Smooth muscle cell (in vitro differentiated cells): ENCODE measurements around the gene ERC1. TPM values are rescaled to one million over a fixed set of nuclear protein-coding genes. Genes with fewer than 3 reads are reported as not detected.

Experiments used
- DNase-seq: peaks from one replicate; lab custom pipeline; 2025; ENCODE audit not compliant: unreplicated experiment; lab: John Stamatoyannopoulos, UW
- H2AFZ ChIP-seq: fragments of 200-600 bp; sonication (generic); 2 replicates; pipeline ENCODE4 v1.6.0; 2016; ENCODE audit warnings: antibody characterized with exemption, low read depth, mild to moderate bottlenecking
- H3F3A ChIP-seq: fragments of 200-600 bp; sonication (generic); 2 replicates; pipeline ENCODE4 v1.6.0; 2017; ENCODE audit warnings: antibody characterized with exemption, low read depth
- H3K27ac ChIP-seq: fragments of 200-600 bp; sonication (generic); 2 replicates; pipeline ENCODE4 v1.5.1; 2016; ENCODE audit warnings: low read depth, mild to moderate bottlenecking
- H3K27me3 ChIP-seq: fragments of 200-600 bp; sonication (generic); 2 replicates; pipeline ENCODE4 v1.6.1; 2016; ENCODE audit warnings: low read depth, mild to moderate bottlenecking
- H3K36me3 ChIP-seq: fragments of 200-600 bp; sonication (generic); 2 replicates; pipeline ENCODE4 v1.5.1; 2016; ENCODE audit warnings: low read depth
- H3K4me1 ChIP-seq: fragments of 200-600 bp; sonication (generic); 2 replicates; pipeline ENCODE4 v1.5.1; 2016; ENCODE audit warnings: low read depth
- H3K4me2 ChIP-seq: fragments of 200-600 bp; sonication (generic); 2 replicates; pipeline ENCODE4 v1.6.0; 2016; ENCODE audit warnings: mild to moderate bottlenecking
- H3K4me3 ChIP-seq: fragments of 200-600 bp; sonication (generic); 2 replicates; pipeline ENCODE4 v1.5.1; 2016; ENCODE audit warnings: mild to moderate bottlenecking
- H3K79me2 ChIP-seq: fragments of 200-600 bp; sonication (generic); 2 replicates; pipeline ENCODE4 v1.6.0; 2016; ENCODE audit warnings: low read depth, mild to moderate bottlenecking
- H3K9ac ChIP-seq: fragments of 200-600 bp; sonication (generic); 2 replicates; pipeline ENCODE4 v1.6.0; 2016; ENCODE audit warnings: low read depth
- H3K9me3 ChIP-seq: fragments of 200-600 bp; sonication (generic); replicated peaks from 2 replicates; pipeline ENCODE4 v1.5.1; 2016; ENCODE audit warnings: low read depth
- H4K20me1 ChIP-seq: fragments of 200-600 bp; sonication (generic); 2 replicates; pipeline ENCODE4 v1.6.0; 2016; ENCODE audit warnings: low read depth
- WGBS: methylation state at CpG from one replicate; pipeline ENCODE4 v1.1.7; 2016; ENCODE audit warnings: low lambda C conversion rate; 5-methylcytosine and 5-hydroxymethylcytosine counted together
- polyA plus RNA-seq: library from polyadenylated mRNA; unstranded; fragments of >200 nt; fragmentation: Nextera tagmentation; extraction: Ambion mirVana; gene quantifications from 2 replicates; pipeline ENCODE4 v1.2.1, GENCODE V29; 2016
- total RNA-seq: library from RNA; depleted of rRNA; stranded (reverse); fragments of >200 nt; gene quantifications from 2 replicates; pipeline ENCODE4 v1.2.3, GENCODE V29; 2014
- TF ChIP-seq, protein P1 (sequence below): fragments of 200-600 bp; sonication (generic); IDR thresholded peaks from 2 replicates; pipeline ENCODE4 v1.5.1; 2017; ENCODE audit warnings: borderline replicate concordance, mild to moderate bottlenecking, antibody characterized with exemption; ENCODE audit not compliant: insufficient read depth, poor library complexity, severe bottlenecking

ERC1 gene
- total and polyA plus RNA-seq, 2 experiments from 2014 or later, result 13.8 to 17.6 TPM

DNA sequence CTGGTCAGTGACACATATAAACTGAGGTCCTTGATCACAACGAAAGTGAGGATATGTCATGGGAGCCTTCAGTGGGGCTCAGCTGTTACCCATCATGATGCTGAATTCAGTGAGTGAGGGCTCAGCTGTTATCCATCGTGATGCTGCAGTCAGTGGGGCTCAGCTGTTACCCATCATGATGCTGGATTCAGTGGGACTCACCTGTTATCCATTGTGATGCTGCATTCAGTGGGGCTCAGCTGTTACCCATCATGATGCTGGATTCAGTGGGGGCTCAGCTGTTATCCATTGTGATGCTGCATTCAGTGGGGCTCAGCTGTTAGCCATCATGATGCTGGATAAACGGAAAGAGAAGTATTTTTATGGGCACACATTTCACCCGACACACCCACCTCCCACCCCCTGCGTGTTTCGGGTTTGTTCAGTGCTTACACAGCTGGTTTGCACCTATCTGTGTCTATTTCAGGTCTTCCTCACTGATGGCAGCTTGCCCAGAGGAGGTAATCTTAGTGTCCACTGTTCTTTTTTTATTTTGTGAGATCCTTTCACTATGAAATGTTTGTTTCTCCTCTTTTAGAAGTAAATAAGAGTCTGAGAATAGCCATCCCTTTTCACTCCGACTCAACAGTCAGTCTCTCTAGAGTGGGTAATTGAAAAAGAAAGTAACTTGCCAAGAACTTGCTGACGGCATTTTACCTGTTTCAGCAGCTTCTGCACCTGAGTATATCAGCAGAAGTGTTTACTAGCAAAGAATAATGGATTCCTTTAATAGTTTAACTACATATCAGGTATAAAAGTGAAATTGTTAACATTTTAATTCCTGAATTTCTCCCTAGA lies 183.0 kb downstream of the ERC1 start:
- no peak overlapping the region for H3K27ac ChIP-seq
- H3K9ac ChIP-seq, result no peak overlapping the region
- H3K9me3 ChIP-seq, result no peaks in the 10 kb centered on the region
- no peaks in the 10 kb centered on the region for H3K79me2 ChIP-seq
- no peak for DNase-seq
- TF ChIP-seq, protein P1, sequence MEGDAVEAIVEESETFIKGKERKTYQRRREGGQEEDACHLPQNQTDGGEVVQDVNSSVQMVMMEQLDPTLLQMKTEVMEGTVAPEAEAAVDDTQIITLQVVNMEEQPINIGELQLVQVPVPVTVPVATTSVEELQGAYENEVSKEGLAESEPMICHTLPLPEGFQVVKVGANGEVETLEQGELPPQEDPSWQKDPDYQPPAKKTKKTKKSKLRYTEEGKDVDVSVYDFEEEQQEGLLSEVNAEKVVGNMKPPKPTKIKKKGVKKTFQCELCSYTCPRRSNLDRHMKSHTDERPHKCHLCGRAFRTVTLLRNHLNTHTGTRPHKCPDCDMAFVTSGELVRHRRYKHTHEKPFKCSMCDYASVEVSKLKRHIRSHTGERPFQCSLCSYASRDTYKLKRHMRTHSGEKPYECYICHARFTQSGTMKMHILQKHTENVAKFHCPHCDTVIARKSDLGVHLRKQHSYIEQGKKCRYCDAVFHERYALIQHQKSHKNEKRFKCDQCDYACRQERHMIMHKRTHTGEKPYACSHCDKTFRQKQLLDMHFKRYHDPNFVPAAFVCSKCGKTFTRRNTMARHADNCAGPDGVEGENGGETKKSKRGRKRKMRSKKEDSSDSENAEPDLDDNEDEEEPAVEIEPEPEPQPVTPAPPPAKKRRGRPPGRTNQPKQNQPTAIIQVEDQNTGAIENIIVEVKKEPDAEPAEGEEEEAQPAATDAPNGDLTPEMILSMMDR, result no peak
- H2AFZ ChIP-seq, result no peak overlapping the region
- no peaks in the 10 kb centered on the region for H3F3A ChIP-seq
- no peak overlapping the region for H3K4me3 ChIP-seq
- no peaks in the 10 kb centered on the region for H3K36me3 ChIP-seq
- peaks cover 12% of the 10 kb centered on the region for H3K4me1 ChIP-seq
- no peak overlapping the region for H3K4me2 ChIP-seq
- 94% methylated on average over 8 of the region's 8 CpGs for WGBS
- H4K20me1 ChIP-seq, result no peaks in the 10 kb centered on the region
- H3K27me3 ChIP-seq, result no peaks in the 10 kb centered on the region

DNA sequence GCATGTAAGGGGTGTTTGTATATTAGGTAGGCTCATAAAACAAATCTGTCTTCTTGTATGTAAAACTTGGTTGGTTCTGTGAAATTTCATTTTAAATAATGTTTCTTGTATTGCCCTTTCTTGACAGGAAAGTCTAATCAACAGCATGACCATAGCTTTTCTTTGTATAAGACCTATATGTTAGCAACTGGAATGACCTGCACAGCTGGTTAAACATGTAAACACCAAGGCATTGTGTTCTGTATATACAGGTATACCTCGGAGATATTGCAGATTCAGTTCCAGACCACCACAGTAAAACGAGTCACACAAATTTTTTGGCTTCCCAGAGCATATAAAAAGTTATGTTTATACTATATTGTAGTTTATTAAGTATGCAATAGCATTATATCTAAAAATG lies 183.6 kb downstream of the ERC1 start:
- DNase-seq, result no peak
- Histone ChIP-seq H3K79me2 (no peaks in the 10 kb centered on the region), H3K9ac (no peak overlapping the region), H3K4me1 (peaks cover 12% of the 10 kb centered on the region), H3K4me2 (no peak overlapping the region), H3F3A (no peaks in the 10 kb centered on the region), H3K4me3 (no peak overlapping the region), H3K27me3 (no peaks in the 10 kb centered on the region), H4K20me1 (no peaks in the 10 kb centered on the region), H3K27ac (no peak overlapping the region), H3K9me3 (no peaks in the 10 kb centered on the region), H2AFZ (no peak overlapping the region), H3K36me3 (no peaks in the 10 kb centered on the region)
- 83% methylated on average over 2 of the region's 2 CpGs for WGBS
- TF ChIP-seq, protein P1, result no peak

DNA sequence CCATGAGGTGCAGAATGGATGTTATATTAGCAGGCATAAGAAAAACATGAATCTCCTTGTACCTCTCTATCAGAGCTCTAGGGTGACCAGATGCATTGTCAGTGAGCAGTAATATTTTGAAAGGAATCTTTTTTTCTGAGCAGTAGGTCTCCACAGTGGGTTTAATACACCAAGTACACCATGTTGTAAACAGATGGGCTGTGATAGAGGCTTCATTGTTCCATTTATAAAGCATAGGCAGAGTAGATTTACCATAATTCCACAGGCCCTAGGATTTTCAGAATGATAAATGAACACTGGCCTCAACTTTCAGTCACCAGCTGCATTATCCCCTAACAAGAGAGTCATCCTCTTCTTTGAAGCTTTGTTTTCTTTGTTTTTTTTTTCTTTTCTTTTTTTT lies 185.2 kb downstream of the ERC1 start:
- H3K27me3 ChIP-seq, result no peaks in the 10 kb centered on the region
- no peaks in the 10 kb centered on the region for H3K9me3 ChIP-seq
- H3F3A ChIP-seq, result no peaks in the 10 kb centered on the region
- H4K20me1 ChIP-seq, result no peaks in the 10 kb centered on the region
- H3K79me2 ChIP-seq, result no peaks in the 10 kb centered on the region
- H3K4me1 ChIP-seq, result peaks cover 9% of the 10 kb centered on the region
- H3K4me2 ChIP-seq, result no peak overlapping the region
- H2AFZ ChIP-seq, result no peak overlapping the region
- no peak for DNase-seq
- no peak overlapping the region for H3K27ac ChIP-seq
- H3K9ac ChIP-seq, result no peak overlapping the region
- TF ChIP-seq, protein P1, result no peak
- H3K4me3 ChIP-seq, result no peak overlapping the region
- H3K36me3 ChIP-seq, result no peaks in the 10 kb centered on the region

DNA sequence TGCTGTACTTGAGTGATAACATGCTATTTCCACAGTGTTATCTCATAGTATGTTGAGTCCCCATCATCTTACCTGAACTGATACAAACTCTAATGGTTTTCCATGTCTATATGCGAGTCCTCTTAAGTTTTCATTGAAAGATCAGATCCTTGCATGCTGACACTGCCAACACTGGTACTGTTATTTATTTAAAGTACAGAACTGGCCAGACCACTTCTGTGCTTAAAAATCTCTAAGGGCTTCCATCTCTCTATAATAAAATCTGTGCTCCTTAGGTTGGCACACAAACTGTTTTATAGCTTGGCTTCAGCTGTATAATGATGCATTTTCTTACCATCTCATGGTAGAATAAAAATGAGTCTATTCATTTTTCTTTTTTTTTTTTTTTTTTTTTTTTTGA lies 188.1 kb downstream of the ERC1 start:
- no peaks in the 10 kb centered on the region for H3K79me2 ChIP-seq
- H3K9ac ChIP-seq, result no peak overlapping the region
- H3K36me3 ChIP-seq, result peaks cover 3% of the 10 kb centered on the region
- no peak overlapping the region for H2AFZ ChIP-seq
- H3K4me2 ChIP-seq, result no peak overlapping the region
- H3K27ac ChIP-seq, result no peak overlapping the region
- no peak overlapping the region for H3K4me3 ChIP-seq
- H4K20me1 ChIP-seq, result no peaks in the 10 kb centered on the region
- H3K9me3 ChIP-seq, result no peaks in the 10 kb centered on the region
- H3F3A ChIP-seq, result no peaks in the 10 kb centered on the region
- no peaks in the 10 kb centered on the region for H3K27me3 ChIP-seq
- TF ChIP-seq, protein P1, result no peak
- WGBS, result 95% methylated on average over 1 of the region's 1 CpG
- DNase-seq, result no peak
- H3K4me1 ChIP-seq, result no peaks in the 10 kb centered on the region
